ENCODE results near the gene CFAP69. TPM values are rescaled to one million over a fixed set of nuclear protein-coding genes. Genes with fewer than 3 reads are reported as not detected.

CFAP69 gene
- polyA plus RNA-seq, 1 donor from 2014 or later = 6.2 TPM

GRCh38 chr7:90230834-90231233, 14.1 kb upstream of the CFAP69 start:
- no peak overlapping the region for H3K9ac ChIP-seq (ENCODE audit: low read length)
- no peaks in the 10 kb centered on the region for H3K36me3 ChIP-seq (ENCODE audit: insufficient read depth, low read length)
- H3K79me2 ChIP-seq (replicated peaks; ENCODE audit: insufficient read depth, low read length) = no peaks in the 10 kb centered on the region
- H3K9me3 ChIP-seq (ENCODE audit: low read length) = no peaks in the 10 kb centered on the region
- no peaks in the 10 kb centered on the region for H3K27me3 ChIP-seq (ENCODE audit: insufficient read depth, low read depth, low read length)
- H3K4me3 ChIP-seq (ENCODE audit: low read length) = no peak overlapping the region
- H3K4me2 ChIP-seq (ENCODE audit: low read length) = no peak overlapping the region
- no peaks in the 10 kb centered on the region for H4K20me1 ChIP-seq (ENCODE audit: insufficient read depth)
- no peaks in the 10 kb centered on the region for H3F3A ChIP-seq (ENCODE audit: insufficient read depth, low read length, poor library complexity, severe bottlenecking)
- H3K9me2 ChIP-seq (ENCODE audit: insufficient read depth, low read length) = no peaks in the 10 kb centered on the region
- TF ChIP-seq TAF1 (IDR thresholded peaks at IDR 0.05; ENCODE audit: low read depth) (no peak), CTCF (IDR thresholded peaks at IDR 0.05; ENCODE audit: poor library complexity, severe bottlenecking) (no peak)
- H2AFZ ChIP-seq (ENCODE audit: low read depth, low read length) = no peak overlapping the region
- H3K27ac ChIP-seq (ENCODE audit: low read length) = no peak overlapping the region

GRCh38 chr7:90231304-90231703, 13.7 kb upstream of the CFAP69 start:
- H4K20me1 ChIP-seq (ENCODE audit: insufficient read depth) = no peaks in the 10 kb centered on the region
- no peaks in the 10 kb centered on the region for H3K27me3 ChIP-seq (ENCODE audit: insufficient read depth, low read depth, low read length)
- no peak overlapping the region for H3K27ac ChIP-seq (ENCODE audit: low read length)
- H3K9me3 ChIP-seq (ENCODE audit: low read length) = no peaks in the 10 kb centered on the region
- H3K9ac ChIP-seq (ENCODE audit: low read length) = no peak overlapping the region
- no peaks in the 10 kb centered on the region for H3F3A ChIP-seq (ENCODE audit: insufficient read depth, low read length, poor library complexity, severe bottlenecking)
- H2AFZ ChIP-seq (ENCODE audit: low read depth, low read length) = no peak overlapping the region
- no peaks in the 10 kb centered on the region for H3K9me2 ChIP-seq (ENCODE audit: insufficient read depth, low read length)
- H3K4me3 ChIP-seq (ENCODE audit: low read length) = no peak overlapping the region
- no peaks in the 10 kb centered on the region for H3K36me3 ChIP-seq (ENCODE audit: insufficient read depth, low read length)
- TF ChIP-seq REST (IDR thresholded peaks at IDR 0.05; ENCODE audit: borderline replicate concordance) = no peak
- TF ChIP-seq SMC3 (conservative IDR thresholded peaks at IDR 0.05; ENCODE audit: poor library complexity) = no peak
- TF ChIP-seq TAF1 (IDR thresholded peaks at IDR 0.05; ENCODE audit: low read depth) = no peak
- TF ChIP-seq RAD21 (conservative IDR thresholded peaks at IDR 0.05) = no peak
- TF ChIP-seq MXI1 (conservative IDR thresholded peaks at IDR 0.05; ENCODE audit: poor library complexity, severe bottlenecking) = no peak
- TF ChIP-seq CTCF (IDR thresholded peaks at IDR 0.05; ENCODE audit: poor library complexity, severe bottlenecking) = no peak
- TF ChIP-seq POLR2AphosphoS5 (IDR thresholded peaks at IDR 0.05) = no peak
- no peak for TF ChIP-seq EP300 (conservative IDR thresholded peaks at IDR 0.05; ENCODE audit: poor library complexity, severe bottlenecking)
- no peak for TF ChIP-seq EZH2 (IDR thresholded peaks at IDR 0.05; ENCODE audit: borderline replicate concordance, insufficient read depth, low read length, poor library complexity, severe bottlenecking)
- no peak overlapping the region for H3K4me2 ChIP-seq (ENCODE audit: low read length)
- no peaks in the 10 kb centered on the region for H3K79me2 ChIP-seq (replicated peaks; ENCODE audit: insufficient read depth, low read length)
